Coronary artery (tissue), 2 donors: ENCODE measurements around the gene CTNNA3.
"Not testable (repeated sequence)": the region's sequence is repeated elsewhere in the genome, so short reads cannot be mapped to it uniquely, and the experiment has no call there.

Experiments
- DNase-seq: peaks from one replicate; pipeline ENCODE4 v3.0.0-alpha.2; 2017; ENCODE audit warnings: low spot score
- H3K27ac ChIP-seq, 2 donors: fragments of 200-600 bp; sonication (generic); one replicate each; pipeline ENCODE4 v1.5.1; 2016 to 2019
- H3K4me3 ChIP-seq: fragments of 200-600 bp; sonication (generic); 2 replicates; pipeline ENCODE4 v1.5.1; 2016; ENCODE audit warnings: mild to moderate bottlenecking, moderate library complexity
- CTCF ChIP-seq: fragments of 200-600 bp; sonication (generic); IDR thresholded peaks from one replicate; pipeline ENCODE4 v1.5.1; 2019; ENCODE audit warnings: antibody characterized with exemption

Gene CTNNA3

GRCh38 chr10:67533376-67533775, 162.6 kb downstream of the CTNNA3 start:
- no peak for TF ChIP-seq CTCF
- no peak for DNase-seq
- Histone ChIP-seq H3K4me3 (no peak overlapping the region), H3K27ac (no peak overlapping the region)

- not testable (repeated sequence) for DNase-seq, H3K4me3 ChIP-seq, H3K27ac ChIP-seq
Measured at GRCh38 chr10:67530990-67531389, 165.0 kb downstream of the CTNNA3 start.

DNA sequence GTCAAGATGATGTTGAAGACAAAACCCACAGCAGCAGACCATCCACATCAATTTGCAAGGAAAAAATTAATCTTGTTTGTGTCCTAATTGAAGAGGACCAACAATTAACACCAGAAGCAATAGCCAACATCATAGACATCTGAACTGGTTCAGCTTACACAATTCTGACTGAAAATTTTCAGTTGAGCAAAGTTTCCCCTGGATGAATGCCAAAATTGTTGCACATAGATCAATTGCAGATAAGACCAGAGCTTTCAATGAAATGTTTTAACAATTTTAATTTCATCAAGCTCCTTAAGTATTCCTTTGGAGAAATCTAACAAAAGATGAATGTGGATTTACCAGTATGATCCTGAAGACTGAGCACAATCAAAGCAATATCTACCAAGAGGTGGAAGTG, 168.6 kb downstream of the CTNNA3 start:
- TF ChIP-seq CTCF, result no peak
- Histone ChIP-seq H3K4me3 (no peak overlapping the region), H3K27ac (no peak overlapping the region)
- no peak for DNase-seq

GRCh38 chr10:67521546-67521945, 174.4 kb downstream of the CTNNA3 start:
- TF ChIP-seq CTCF, result no peak
- Histone ChIP-seq H3K27ac (no peak overlapping the region), H3K4me3 (peak overlapping the region; percentile 30)
- no peak for DNase-seq

GRCh38 chr10:67520924-67521520, 175.0 kb downstream of the CTNNA3 start:
- DNase-seq, result no peak
- Histone ChIP-seq H3K4me3 (peak overlapping the region; percentile 30), H3K27ac (no peak overlapping the region)
- TF ChIP-seq CTCF, result peak; percentile 54

GRCh38 chr10:67519434-67519833, 176.6 kb downstream of the CTNNA3 start:
- no peak for TF ChIP-seq CTCF
- no peak for DNase-seq
- Histone ChIP-seq H3K4me3 (no peak overlapping the region), H3K27ac (no peak overlapping the region)

- no peak for DNase-seq
- Histone ChIP-seq H3K27ac (no peak overlapping the region), H3K4me3 (no peak overlapping the region)
- TF ChIP-seq CTCF, result no peak
Measured at GRCh38 chr10:67518756-67519155, 177.2 kb downstream of the CTNNA3 start.

- no peak for TF ChIP-seq CTCF
- DNase-seq, result no peak
- H3K27ac ChIP-seq, result no peak overlapping the region
- no peak overlapping the region for H3K4me3 ChIP-seq
Measured at GRCh38 chr10:67518043-67518442, 178.0 kb downstream of the CTNNA3 start.
